Stimulated activated CD8-positive, alpha-beta memory T cell treated with anti-CD3 and anti-CD28 coated beads, Interleukin-4, amount 100 ng/mL, for 4 hours (primary cell): ENCODE measurements around the gene NBAS.
"Not testable (repeated sequence)": the region's sequence is repeated elsewhere in the genome, so short reads cannot be mapped to it uniquely, and the experiment has no call there.

ENCODE experiments used
- DNase-seq, 2 donors: peaks; one replicate each; pipeline ENCODE4 v3.0.0-alpha.2; 2020; ENCODE audit warnings: low read depth in 2 of 2, low spot score in 1 of 2

The NBAS gene

GRCh38 chr2:15427987-15428386, 133.1 kb downstream of the NBAS start:
- DNase-seq, result no peak

- no peak for DNase-seq
These were observed 134.5 kb downstream of the NBAS start for GRCh38 chr2:15426606-15427005.

- DNase-seq, result no peak
These were observed 135.4 kb downstream of the NBAS start for GRCh38 chr2:15425712-15426111.

- no peak for DNase-seq
These were observed 139.4 kb downstream of the NBAS start for GRCh38 chr2:15421753-15422152.

- DNase-seq, result no peak
These were observed 145.4 kb downstream of the NBAS start for GRCh38 chr2:15415748-15416147.

GRCh38 chr2:15412779-15413178, 148.4 kb downstream of the NBAS start:
- no peak for DNase-seq

- no peak for DNase-seq
These were observed 148.8 kb downstream of the NBAS start for GRCh38 chr2:15412309-15412708.

GRCh38 chr2:15410884-15411283, 150.2 kb downstream of the NBAS start:
- DNase-seq, result no peak

GRCh38 chr2:15408759-15409158, 152.4 kb downstream of the NBAS start:
- no peak for DNase-seq

GRCh38 chr2:15407666-15408065, 153.5 kb downstream of the NBAS start:
- no peak for DNase-seq

GRCh38 chr2:15404511-15404910, 156.6 kb downstream of the NBAS start:
- DNase-seq, result not testable (repeated sequence)

GRCh38 chr2:15400240-15400826, 160.8 kb downstream of the NBAS start:
- no peak for DNase-seq

- DNase-seq, result no peak
These were observed 161.9 kb downstream of the NBAS start for GRCh38 chr2:15399241-15399640.

GRCh38 chr2:15391751-15392150, 169.4 kb downstream of the NBAS start:
- DNase-seq, result no peak

- DNase-seq, result no peak
These were observed 171.2 kb downstream of the NBAS start for GRCh38 chr2:15389895-15390294.

- no peak for DNase-seq
These were observed 171.8 kb downstream of the NBAS start for GRCh38 chr2:15389326-15389700.

GRCh38 chr2:15388406-15389325, 172.5 kb downstream of the NBAS start:
- no peak for DNase-seq

- DNase-seq, result no peak
These were observed 175.9 kb downstream of the NBAS start for GRCh38 chr2:15385184-15385583.

- DNase-seq, result no peak
These were observed 177.3 kb downstream of the NBAS start for GRCh38 chr2:15383695-15384350.

- no peak for DNase-seq
These were observed 182.8 kb downstream of the NBAS start for GRCh38 chr2:15378148-15378908.

GRCh38 chr2:15377202-15377601, 183.9 kb downstream of the NBAS start:
- no peak for DNase-seq
